GM19328 (cell line): ENCODE results near the gene GTF2H2C_2.
"Not testable (repeated sequence)": the region's sequence is repeated elsewhere in the genome, so short reads cannot be mapped to it uniquely, and the experiment has no call there.

ENCODE experiments used
- ATAC-seq: cut with Tn5 transposase; IDR thresholded peaks from one replicate; pipeline ENCODE4 v1.9.1; 2021; ENCODE audit warnings: mild to moderate bottlenecking, moderate library complexity; ENCODE audit not compliant: unreplicated experiment

The GTF2H2C_2 gene

DNA sequence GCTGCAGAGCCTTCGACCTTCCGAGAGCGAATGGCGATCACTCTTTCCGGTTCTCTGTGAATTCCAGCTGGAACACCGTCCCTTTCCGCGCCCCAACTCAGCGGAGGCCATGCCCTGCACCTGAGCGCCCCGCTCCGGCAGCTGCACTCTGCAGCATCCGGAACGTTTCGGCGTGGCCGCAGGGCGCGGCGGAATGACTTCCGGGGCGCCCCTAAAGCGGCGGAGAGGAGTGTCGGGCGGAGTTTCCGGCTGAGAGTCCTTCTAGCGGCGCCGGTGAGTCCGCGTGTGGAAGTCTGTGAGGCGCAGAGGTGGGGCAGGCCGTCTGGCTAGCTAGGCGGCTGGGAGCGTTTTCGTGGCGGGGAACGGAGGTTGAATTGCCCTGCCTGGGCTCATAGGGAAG lies at the start of gene GTF2H2C_2:
Gene GTF2H2C_2, plus strand, starts transcription at position 252 of the 400 bp plus-strand sequence.
- ATAC-seq: peak; percentile 98

DNA sequence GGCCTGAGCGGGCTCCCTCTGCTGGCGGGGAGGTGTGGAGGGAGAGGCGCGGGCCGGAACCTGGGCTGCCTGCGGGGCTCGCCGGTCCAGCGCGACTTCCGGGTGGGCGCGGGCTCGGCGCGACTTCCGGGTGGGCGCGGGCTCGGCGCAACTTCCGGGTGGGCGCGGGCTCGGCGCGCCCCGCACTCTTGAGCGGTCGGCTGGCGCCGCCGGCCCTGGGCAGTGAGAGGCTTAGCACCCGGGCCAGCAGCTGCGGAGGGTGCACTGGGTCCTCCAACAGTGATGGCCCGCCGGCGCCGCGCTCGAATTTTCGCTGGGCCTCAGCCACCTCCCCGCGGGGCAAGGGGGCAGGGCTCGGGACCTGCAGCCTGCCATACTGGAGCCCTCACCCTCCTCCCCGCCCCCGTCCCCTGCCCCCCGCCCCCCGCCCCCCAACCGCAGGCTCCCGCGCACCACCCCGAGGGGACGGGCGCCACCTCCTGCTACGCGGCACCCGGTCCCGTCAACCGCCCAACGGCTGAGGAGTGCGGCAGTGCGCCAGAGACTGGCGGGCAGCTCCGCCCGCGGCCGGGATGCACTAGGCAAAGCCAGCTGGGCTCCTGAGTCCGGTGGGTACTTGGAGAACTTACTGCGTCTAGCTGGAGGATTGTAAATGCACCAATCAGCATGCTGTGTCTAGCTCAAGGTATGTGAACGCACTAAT lies 14.0 kb upstream of the GTF2H2C_2 start:
- ATAC-seq: peak; percentile 64

DNA sequence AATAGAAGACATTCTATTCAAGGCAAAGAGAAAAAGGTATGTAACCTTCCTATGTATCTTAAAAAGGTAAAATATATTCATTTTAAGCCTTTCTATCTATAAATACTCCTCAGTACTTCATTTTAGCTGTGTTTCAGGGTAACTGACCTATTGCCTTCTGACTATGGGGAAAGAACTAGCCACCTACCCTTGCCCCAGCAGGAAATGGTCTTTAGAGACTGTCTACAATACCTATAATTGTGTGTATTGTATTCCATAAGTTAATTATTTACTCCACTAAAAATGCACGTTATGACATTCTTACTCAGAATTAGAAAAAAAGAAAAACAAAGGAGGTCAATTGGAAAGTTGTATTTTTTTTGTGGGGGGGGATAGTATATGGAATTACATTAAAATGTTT lies 6.2 kb downstream of the GTF2H2C_2 start:
- ATAC-seq: not testable (repeated sequence)

DNA sequence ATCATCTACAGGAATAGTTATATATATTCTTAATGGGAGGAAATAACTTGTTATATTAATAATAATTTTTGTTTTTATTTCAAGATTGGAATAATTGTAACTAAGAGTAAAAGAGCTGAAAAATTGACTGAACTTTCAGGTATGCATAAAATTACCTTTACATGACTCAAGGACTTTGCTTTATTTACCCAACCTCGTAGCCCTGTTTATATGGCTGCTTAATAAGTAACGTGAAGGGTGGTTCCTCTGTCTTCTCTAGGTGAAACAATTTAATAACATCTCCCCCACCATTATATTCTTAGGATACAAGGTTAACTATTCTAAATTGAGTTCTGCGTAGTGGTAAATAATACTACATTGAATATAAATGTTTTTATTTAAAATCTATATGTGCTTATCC lies 8.0 kb downstream of the GTF2H2C_2 start:
- ATAC-seq: not testable (repeated sequence)

DNA sequence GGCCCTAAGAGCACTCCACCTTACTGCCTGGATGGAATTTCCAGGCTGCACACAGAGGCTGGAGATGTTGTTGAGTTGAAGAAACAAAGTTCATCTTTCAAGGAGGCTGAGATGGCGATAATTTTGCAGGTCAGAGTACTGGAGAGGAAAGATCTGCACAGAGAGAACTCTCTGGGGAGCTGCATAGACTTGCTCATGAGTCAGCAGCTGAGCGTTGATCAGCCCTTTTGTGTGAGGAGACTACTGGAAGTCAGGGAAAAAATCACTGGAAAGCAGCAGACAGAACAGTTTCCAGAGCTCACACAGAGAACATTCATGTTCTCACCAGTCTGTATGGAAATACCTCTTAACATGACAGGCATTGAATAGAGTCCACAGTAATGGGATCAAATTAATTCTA lies 23.4 kb downstream of the GTF2H2C_2 start:
- not testable (repeated sequence) for ATAC-seq

DNA sequence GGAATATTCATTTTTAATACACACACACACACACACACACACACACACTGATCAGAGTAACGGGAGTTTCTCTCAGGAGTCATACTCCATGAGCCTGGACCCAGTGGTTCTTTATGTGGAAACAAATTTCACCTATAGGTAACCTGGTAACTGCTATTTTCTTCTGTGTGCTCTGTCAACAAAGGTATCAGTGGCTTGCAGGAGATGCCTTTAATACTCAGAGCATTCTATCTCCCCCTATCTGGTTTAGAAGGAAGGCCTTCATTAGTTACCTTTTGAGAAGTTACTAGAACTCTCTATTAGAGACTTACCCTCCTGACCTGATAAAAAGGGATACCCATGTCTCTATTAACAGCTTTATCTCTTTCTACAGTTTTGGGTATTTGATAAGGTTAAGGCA lies 34.4 kb downstream of the GTF2H2C_2 start:
- ATAC-seq: not testable (repeated sequence)

DNA sequence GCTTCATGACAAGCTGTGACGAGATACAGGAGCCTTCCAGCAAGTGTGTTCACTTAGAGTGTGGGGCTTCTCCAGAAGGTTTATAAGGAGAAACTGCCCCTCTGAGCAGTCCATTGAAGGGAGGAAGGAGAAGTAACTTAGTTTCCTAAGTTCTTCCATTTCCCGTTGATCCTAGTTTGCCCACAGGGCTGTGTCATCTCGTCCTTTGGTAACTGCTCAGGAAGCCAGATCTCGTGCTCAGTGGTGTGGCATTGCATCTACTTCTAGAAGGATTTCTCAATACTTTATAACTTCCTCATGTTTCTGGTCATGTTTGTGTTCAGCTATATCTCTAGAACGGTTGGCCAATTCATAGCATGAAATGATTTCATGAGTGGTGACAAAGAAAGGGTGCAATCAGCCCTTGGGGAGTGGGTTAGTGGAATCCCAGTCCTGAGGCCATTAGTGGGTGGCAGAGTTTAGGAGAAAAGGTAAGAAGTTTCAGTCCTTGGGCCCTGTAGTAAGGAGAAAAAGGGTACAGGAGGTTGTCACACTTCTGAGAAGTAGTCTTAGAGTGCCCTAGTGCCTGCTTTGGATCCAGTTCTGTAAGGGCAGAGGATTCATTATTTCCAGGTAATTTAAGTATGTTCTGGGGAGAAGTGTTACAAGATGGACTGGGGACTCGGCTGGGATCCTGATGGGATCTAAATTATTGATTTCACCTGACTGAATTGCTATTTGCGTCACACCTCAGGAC lies 36.2 kb downstream of the GTF2H2C_2 start:
- ATAC-seq: not testable (repeated sequence)

DNA sequence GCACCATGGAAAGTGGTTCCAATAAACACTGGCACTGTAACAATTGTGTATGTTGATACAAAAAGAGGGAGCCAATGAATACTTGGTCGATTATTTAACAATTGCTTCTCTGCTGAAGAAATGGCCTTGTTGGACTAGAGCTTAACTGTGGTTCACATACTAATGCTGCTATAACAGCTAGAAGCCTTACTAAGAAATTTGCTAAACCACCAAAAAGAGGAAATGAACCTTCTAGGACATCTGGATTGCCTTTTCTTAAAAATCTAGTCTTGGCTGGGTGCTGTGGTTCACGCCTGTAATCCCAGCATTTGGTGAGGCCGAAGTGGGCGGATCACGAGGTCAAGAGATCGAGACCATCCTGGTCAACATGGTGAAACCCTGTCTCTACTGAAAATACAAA lies 41.9 kb downstream of the GTF2H2C_2 start:
- ATAC-seq: not testable (repeated sequence)

DNA sequence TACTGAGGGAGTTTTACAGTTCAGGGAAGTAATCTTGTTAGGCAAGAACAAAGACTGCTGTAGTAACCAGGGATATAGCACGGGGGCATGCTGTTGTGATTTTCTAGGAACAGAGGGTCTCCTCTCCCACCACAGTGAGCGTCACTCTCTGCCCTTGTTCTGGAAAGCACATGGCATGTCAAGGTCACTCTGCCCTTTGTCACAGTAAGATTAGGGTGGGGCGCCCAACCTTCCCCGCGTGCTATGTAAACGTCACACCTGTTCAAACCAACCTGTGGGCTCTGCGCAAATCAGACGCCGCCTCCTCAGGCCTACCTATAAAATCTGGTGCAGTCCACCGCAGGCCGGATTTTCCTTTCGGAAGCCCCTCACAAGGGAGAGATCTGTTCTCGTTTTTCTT lies 44.0 kb downstream of the GTF2H2C_2 start:
- ATAC-seq: not testable (repeated sequence)

DNA sequence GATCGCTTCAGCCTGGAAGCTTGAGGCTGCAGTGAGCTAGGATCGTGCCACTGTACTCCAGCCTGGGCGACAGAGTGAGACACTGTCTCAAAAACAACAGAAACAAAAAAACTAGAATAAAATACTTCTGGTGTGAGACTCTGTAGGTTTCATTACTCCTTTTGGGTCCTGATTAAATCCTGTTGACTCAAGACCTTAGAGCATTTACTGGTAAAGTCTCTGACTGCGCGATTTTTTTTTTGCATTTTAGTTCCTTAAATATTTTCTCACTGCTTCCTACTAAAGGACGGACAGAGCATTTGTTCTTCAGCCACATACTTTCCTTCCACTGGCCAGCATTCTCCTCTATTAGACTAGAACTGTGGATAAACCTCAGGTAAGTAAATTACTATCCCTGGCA lies 46.8 kb downstream of the GTF2H2C_2 start:
- ATAC-seq: not testable (repeated sequence)

DNA sequence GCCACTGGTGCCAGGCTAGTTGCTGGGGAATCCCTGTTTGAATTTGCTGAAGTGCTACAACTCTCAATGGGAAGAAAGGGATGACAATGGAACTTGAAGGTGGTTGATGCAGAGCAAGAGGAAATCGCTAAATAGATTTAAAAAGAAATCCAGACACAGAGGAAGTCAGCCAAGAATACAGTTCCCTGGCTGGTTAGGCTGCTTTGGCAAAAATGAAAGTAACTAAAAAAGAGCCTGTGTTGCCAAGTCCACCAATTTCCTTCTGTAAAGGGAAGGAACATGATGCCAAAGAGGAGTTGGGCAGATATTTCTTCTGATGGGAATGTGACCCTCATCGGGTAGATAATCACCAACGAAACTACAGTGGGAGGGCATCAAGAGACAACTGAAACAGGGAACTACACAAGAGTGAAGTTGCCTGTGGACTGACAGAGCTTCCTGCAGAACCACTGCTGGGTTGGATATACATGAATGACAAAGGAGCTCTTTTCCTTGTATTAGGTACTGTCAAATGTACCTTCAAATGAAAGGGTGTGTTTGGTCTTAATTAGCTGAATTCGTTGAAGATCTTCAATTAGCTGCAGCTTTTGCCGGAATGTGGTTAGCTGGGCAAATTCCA lies 49.0 kb downstream of the GTF2H2C_2 start:
- not testable (repeated sequence) for ATAC-seq

DNA sequence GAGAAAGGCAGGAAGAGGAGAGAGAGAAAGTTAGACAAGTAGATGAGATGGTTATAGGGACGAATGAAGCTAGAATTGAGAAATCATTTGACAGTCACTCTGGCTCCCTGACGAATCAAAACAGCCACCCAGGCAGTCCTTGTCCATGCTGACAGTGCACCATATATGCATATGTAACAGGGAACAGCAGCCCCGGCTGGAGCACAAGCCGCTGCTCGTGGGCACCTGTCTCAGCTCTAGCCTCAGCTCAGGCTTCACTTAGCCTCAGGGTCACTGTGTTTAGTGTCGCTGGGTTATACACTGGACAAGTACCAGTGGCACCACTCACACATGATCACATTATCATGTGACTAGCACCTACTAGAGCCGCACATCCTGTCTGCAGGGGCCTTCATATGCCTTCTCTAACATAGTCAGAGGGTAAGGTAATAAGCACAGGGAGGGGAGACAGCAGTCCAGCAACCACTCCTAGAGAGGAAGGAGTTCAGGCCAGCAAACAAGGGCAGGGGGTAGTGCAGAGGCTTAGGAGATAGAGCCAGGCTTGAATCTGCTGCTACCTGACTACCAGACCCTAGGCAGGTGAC lies 54.9 kb downstream of the GTF2H2C_2 start:
- ATAC-seq: not testable (repeated sequence)
